Activated gamma-delta T cell treated with Interleukin-2 at 50 U/mL for 16 hours (primary cell): ENCODE results near the gene RBP2.

Source experiments
- DNase-seq: peaks from one replicate; pipeline ENCODE4 v3.0.0-alpha.2; 2020

The RBP2 gene

DNA sequence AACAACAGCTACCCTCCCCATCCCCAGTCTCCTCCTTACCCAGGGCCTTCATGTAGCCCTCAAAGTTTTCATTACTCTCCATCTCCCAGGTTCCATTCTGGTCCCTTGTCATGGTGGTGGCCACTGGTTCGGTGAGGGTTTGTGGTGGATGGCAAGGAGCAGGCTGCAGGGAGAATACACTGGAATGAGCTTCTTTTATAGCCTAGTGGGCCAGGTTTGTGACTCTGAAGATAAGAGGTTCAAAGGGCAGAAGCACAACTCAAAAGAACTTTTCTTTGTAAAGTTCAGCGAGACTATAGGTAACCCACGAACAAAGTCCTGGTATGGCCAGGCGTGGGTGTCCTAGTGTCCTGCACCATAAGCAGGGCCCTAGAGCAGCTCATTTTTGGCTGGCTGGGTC is at the start of gene RBP2:
Gene RBP2 (minus strand): TSS at position 169 of the 400 bp plus-strand sequence. CDS start 57 bp downstream, at position 112.
- no peak for DNase-seq

GRCh38 chr3:139524841-139525636 is 48.7 kb upstream of the RBP2 start:
- DNase-seq: no peak

GRCh38 chr3:139523718-139524117 is 47.4 kb upstream of the RBP2 start:
- no peak for DNase-seq

- no peak for DNase-seq
Measured at GRCh38 chr3:139523166-139523565, 46.9 kb upstream of the RBP2 start.

GRCh38 chr3:139522421-139522820 is 46.1 kb upstream of the RBP2 start:
- no peak for DNase-seq

GRCh38 chr3:139521816-139522215 is 45.5 kb upstream of the RBP2 start:
- no peak for DNase-seq

DNA sequence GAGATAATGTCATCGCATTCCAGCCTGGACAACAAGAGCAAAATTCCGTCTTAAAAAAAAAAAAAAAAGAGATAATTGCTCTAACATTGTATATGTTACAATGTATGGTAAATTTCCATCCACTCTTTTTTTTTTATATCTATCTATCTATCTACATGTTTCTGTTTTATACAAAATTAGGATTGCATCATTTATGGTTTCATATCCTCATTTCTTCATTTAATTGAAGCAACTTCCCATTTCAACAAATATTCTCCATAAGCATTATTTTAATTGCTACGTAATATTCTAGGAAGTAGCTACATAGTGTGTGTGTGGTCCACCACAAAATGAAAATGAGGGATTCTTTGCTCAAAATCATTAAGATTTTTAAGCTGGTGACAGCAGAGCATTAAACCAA is 44.8 kb upstream of the RBP2 start:
- no peak for DNase-seq

- DNase-seq: no peak
Measured at GRCh38 chr3:139519998-139520737, 43.9 kb upstream of the RBP2 start.

- no peak for DNase-seq
Measured at GRCh38 chr3:139518926-139519842, 42.9 kb upstream of the RBP2 start.

GRCh38 chr3:139518306-139518705 is 42.0 kb upstream of the RBP2 start:
- DNase-seq: no peak

DNA sequence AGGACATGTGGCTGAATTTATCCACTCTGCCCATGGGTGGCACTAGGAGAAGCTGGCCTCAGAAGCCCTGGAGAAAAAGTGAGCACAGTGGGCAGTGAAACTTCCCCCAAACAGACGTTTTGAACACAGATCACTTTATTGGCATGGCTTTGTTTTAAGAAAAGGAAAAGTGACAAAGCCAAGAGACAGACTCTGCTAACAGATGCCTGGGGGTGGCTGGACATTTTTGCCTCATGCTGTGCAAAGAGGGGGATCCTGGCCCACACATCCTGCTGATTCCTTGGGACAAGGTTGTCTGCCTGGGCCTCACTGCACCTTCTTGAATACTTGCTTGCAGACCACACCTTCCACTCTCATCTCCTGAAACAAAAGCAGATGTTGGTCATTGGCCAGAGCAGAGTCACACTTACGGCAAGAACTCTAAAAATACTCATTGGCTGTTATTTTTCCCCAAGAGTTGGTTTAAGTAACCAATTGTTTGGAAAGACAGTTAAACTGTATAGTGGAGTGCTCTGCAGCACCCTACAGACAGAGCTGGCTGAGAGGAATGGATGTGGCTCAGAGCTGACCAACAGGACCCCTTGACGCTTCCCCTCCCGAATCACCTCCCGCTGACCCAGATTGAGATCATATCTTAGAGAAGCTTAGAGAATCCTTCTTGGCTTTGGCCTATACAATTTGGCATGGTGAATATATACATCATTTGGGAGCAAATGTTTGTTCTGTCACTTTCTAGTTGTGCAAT is 41.2 kb upstream of the RBP2 start:
- no peak for DNase-seq

DNA sequence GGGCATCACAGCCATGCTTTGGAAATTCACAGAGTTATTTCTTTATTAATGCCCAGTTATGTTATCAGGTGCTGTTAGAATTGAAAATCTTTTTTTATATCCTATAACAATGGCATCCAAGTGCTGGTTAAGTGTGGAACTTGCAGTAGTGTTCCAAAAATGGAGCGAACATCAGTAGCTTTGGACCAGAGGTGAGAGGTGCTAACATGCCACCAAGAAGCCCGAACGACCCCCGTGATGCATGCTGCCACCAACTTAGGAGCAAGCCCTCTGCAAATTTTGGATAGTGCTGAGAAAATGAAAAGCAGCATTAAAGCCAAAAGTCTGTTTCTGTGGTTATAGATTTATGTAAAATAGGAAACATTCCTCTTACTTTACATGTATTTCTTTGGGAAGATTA is 38.4 kb upstream of the RBP2 start:
- no peak for DNase-seq

GRCh38 chr3:139509631-139510030 is 33.3 kb upstream of the RBP2 start:
- no peak for DNase-seq

DNA sequence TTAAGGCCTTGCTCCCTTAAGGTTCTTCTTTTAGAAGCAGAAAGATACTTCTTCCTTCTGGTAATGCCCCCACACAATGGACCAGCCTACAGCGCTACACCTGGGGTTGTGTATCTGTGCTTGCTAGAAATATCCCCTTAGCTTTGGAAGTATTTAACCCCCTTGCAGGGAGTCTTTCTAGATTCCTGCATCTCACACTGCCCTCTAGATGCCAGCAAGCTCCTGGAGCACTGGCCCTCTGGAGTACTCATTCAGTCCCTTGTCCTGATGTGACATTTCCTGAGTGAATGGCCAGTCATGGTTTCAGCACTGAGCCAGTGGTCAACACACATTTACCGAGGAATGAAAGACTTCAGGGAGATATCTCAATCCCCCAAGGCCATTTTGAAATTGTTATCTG is 30.4 kb upstream of the RBP2 start:
- DNase-seq: no peak

- no peak for DNase-seq
Measured at GRCh38 chr3:139505829-139506386, 29.6 kb upstream of the RBP2 start.

DNA sequence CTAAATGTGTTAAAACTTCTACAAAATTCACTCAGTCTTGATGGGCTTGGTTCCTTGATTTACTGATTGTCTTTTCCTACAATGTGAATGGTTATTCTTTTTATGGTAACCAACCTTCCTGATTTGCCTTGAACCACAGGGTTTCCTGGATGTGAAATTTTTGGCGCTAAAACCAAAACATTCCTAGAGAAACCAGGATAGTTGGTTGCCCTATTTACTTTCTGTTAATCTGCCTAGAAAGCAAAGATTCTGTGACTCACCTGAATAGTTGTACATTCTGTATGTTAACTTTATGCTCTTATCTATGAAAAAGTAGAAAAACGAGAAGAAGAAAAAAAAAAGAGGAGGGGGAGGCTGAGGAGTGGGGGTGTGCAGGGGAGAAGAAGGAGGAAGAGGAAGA is 23.2 kb upstream of the RBP2 start:
- no peak for DNase-seq

DNA sequence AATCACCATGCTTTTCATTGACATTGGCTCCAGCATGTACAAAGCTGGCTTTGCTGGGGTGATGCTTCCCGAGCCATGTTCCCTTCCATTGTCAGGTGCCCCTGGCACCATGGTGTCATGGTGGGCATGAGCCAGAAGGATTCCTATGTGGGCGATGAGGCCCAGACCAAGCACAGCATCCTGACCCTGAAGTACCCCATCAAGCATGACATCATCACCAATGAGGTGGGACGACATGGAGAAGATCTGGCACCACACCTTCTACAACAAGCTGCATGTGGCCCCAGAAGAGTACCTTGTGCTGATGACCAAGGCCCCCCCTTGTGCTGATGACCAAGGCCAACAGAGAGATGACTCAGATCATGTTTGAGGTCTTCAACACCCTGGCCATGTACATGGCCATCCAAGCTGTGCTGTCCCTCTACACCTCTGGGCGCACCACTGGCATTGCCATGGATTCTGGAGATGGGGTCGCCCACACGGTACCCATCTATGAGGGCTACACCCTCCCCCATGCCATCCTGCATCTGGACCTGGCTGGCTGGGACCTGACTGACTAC is 17.6 kb upstream of the RBP2 start:
- DNase-seq: no peak

DNA sequence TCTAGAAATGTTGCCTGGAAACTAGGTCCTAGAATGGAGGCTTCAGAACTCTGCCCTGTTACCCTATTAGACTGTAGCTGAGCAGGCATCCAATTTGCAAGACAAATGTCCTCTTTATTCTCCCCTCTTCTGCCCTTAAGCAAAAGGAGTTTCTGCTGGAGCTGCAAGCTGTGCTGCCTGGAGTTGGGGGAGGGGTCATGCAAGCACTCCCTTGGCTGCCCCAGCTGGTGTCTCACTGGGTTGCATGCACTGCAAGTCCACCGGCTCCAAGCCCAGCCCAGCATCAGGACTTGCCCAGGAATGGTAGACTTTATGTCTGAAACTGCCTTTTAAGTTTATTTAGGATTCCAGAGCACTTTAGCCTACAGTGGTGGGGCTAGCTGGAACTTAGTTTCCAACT is 15.7 kb upstream of the RBP2 start:
- DNase-seq: no peak

DNA sequence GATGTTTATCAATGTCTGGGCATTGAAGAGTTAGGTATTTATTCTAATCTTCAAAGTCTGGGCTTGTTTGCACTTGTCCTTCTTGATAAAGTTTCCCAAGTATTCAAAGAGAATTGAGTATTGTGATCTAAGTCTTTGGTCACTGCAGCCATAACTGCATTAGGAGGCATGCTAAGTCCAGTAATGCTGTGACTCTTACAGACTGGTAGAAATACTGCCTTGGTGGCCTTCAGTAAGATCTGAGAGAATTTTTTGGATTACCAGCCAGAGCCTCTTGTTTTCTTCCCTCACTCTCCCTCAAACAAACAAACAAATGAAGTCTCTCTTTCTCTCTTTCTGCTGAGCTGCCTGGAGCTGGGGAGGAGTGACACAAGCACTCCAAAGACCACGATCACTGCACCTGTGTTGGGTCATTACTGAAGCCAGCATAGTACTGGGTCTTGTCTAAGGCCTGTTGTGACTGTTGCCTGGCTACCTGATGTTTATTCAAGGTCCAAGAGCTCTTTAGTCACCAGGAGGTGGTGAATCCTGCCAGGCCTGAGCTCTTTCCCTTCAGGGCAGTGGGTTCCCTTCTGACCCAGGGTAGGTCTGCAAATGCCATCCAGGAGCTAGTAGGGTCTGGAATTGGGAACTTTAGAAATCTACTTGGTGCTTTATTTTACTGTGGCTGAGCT is 14.8 kb upstream of the RBP2 start:
- DNase-seq: no peak

GRCh38 chr3:139482206-139482605 is 5.9 kb upstream of the RBP2 start:
- DNase-seq: no peak

- no peak for DNase-seq
Measured at GRCh38 chr3:139481116-139481515, 4.8 kb upstream of the RBP2 start.
